Neural cell (in vitro differentiated cells): ENCODE measurements around the gene PCYT2. TPM values are rescaled to one million over a fixed set of nuclear protein-coding genes. Genes with fewer than 3 reads are reported as not detected.

ENCODE experiments used
- H2AFZ ChIP-seq: fragments of 200-600, 300-800 bp; sonication (generic), shearing (Covaris generic); 2 replicates; pipeline ENCODE4 v1.6.0; 2014; ENCODE audit warnings: low read depth, mild to moderate bottlenecking, antibody characterized with exemption, low read length, moderate library complexity
- H3F3A ChIP-seq: fragments of 200-600 bp; shearing (Covaris generic); 2 replicates; pipeline ENCODE4 v1.6.1; 2016; ENCODE audit warnings: mild to moderate bottlenecking, moderate library complexity, mixed read lengths, antibody characterized with exemption, low read length; ENCODE audit not compliant: insufficient read depth, poor library complexity, severe bottlenecking
- H3K27ac ChIP-seq: fragments of 200-600, 300-800 bp; sonication (generic), shearing (Covaris generic); 2 replicates; pipeline ENCODE4 v1.5.1; 2014; ENCODE audit warnings: mild to moderate bottlenecking, low read length, moderate library complexity
- H3K27me3 ChIP-seq: fragments of 300-800, 200-600 bp; sonication (generic), shearing (Covaris generic); 2 replicates; pipeline ENCODE4 v1.6.0; 2014; ENCODE audit warnings: mild to moderate bottlenecking, low read depth, low read length, moderate library complexity; ENCODE audit not compliant: insufficient read depth
- H3K36me3 ChIP-seq: fragments of 300-800, 200-600 bp; sonication (generic), shearing (Covaris generic); 2 replicates; pipeline ENCODE4 v1.5.1; 2014; ENCODE audit warnings: mild to moderate bottlenecking, antibody characterized with exemption, low read length, moderate library complexity; ENCODE audit not compliant: insufficient read depth
- H3K4me2 ChIP-seq: fragments of 300-800, 200-600 bp; sonication (generic), shearing (Covaris generic); 2 replicates; pipeline ENCODE4 v1.6.0; 2014; ENCODE audit warnings: mild to moderate bottlenecking, low read length
- H3K4me3 ChIP-seq: fragments of 300-800, 200-600 bp; sonication (generic), shearing (Covaris generic); 2 replicates; pipeline ENCODE4 v1.5.1; 2014; ENCODE audit warnings: mild to moderate bottlenecking, low read length, moderate library complexity
- H3K79me2 ChIP-seq: fragments of 200-600 bp; shearing (Covaris generic); replicated peaks from 2 replicates; pipeline ENCODE4 v1.6.0; 2014; ENCODE audit warnings: mild to moderate bottlenecking, low read length, moderate library complexity; ENCODE audit not compliant: insufficient read depth
- H3K9ac ChIP-seq: fragments of 300-800, 200-600 bp; sonication (generic), shearing (Covaris generic); 2 replicates; pipeline ENCODE4 v1.6.1; 2016; ENCODE audit warnings: mild to moderate bottlenecking, low read length, mixed read lengths
- H3K9me2 ChIP-seq: fragments of 200-600 bp; shearing (Covaris generic); 2 replicates; pipeline ENCODE4 v1.6.1; 2016; ENCODE audit warnings: mild to moderate bottlenecking, low read length, mixed read lengths; ENCODE audit not compliant: insufficient read depth
- H3K9me3 ChIP-seq: fragments of 200-600, 300-800 bp; sonication (generic), shearing (Covaris generic); 2 replicates; pipeline ENCODE4 v1.6.1; 2016; ENCODE audit warnings: mild to moderate bottlenecking, mixed run types, low read length, moderate library complexity, mixed read lengths
- H4K20me1 ChIP-seq: fragments of 200-600 bp; shearing (Covaris generic); 2 replicates; pipeline ENCODE4 v1.6.1; 2016; ENCODE audit warnings: mild to moderate bottlenecking, mixed run types; ENCODE audit not compliant: insufficient read depth
- EP300 ChIP-seq: fragments of 450-650 bp; conservative IDR thresholded peaks from 2 replicates; pipeline ENCODE4 v1.6.1; 2014; ENCODE audit warnings: antibody characterized with exemption, mild to moderate bottlenecking, moderate library complexity; ENCODE audit not compliant: poor library complexity, severe bottlenecking
- EZH2 ChIP-seq: fragments of 200-600, 300-800 bp; shearing (Covaris generic), sonication (generic); IDR thresholded peaks from 2 replicates; pipeline ENCODE4 v1.6.1; 2014; ENCODE audit warnings: antibody characterized with exemption, low read length, borderline replicate concordance, mild to moderate bottlenecking; ENCODE audit not compliant: insufficient read depth, poor library complexity, severe bottlenecking
- MXI1 ChIP-seq: fragments of 450-650 bp; conservative IDR thresholded peaks from 2 replicates; pipeline ENCODE4 v1.6.1; 2014; ENCODE audit warnings: antibody characterized with exemption, mild to moderate bottlenecking; ENCODE audit not compliant: poor library complexity, severe bottlenecking
- POLR2AphosphoS5 ChIP-seq: IDR thresholded peaks from 2 replicates; pipeline ENCODE4 v1.6.1; 2012
- RAD21 ChIP-seq: fragments of 450-650 bp; conservative IDR thresholded peaks from 2 replicates; pipeline ENCODE4 v1.6.1; 2014; ENCODE audit warnings: antibody characterized with exemption, mild to moderate bottlenecking, moderate library complexity
- SMC3 ChIP-seq: fragments of 450-650 bp; conservative IDR thresholded peaks from 2 replicates; pipeline ENCODE4 v1.6.1; 2014; ENCODE audit warnings: antibody characterized with exemption, mild to moderate bottlenecking, moderate library complexity; ENCODE audit not compliant: poor library complexity
- TAF1 ChIP-seq: IDR thresholded peaks from 2 replicates; pipeline ENCODE4 v1.6.1; 2012; ENCODE audit warnings: low read depth
- polyA plus RNA-seq: library from polyadenylated mRNA; depleted of rRNA; stranded (reverse); fragments of >200 nt; gene quantifications from 2 replicates; pipeline ENCODE4 v1.2.3, GENCODE V29; 2014
- TF ChIP-seq, protein P1 (sequence below): fragments of 450-650 bp; IDR thresholded peaks from 2 replicates; pipeline ENCODE4 v1.5.1; 2014; ENCODE audit warnings: antibody characterized with exemption, mild to moderate bottlenecking, moderate library complexity; ENCODE audit not compliant: poor library complexity, severe bottlenecking
- TF ChIP-seq, protein P2 (sequence below): IDR thresholded peaks from 2 replicates; pipeline ENCODE4 v1.6.1; 2012; ENCODE audit warnings: borderline replicate concordance

Gene PCYT2
- polyA plus RNA-seq, 1 donor from 2014 or later: 35.3 TPM

DNA sequence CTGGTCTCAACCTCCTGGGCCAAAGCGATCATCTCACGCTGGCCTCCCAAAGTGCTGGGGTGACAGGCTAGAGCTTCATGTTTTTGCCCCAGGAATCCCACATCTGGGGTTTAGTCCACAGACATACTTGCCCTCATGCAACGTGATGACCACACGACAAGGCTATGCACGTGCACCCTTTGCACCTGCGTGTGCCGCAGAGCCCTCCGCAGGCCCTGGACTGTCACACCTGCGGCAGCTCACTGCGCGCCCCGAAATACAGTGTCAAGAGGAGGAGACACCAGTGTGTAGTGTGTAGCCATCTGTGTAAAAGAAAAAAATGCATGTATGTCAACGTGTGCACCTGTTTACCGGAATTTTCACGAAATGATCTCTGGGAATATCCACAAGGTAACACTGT is 39.3 kb upstream of the PCYT2 start:
- Histone ChIP-seq H3K9ac (no peak overlapping the region), H3F3A (no peaks in the 10 kb centered on the region), H3K27ac (no peak overlapping the region), H3K4me3 (no peak overlapping the region), H3K4me2 (no peak overlapping the region), H3K9me3 (no peaks in the 10 kb centered on the region), H3K27me3 (no peaks in the 10 kb centered on the region), H3K9me2 (no peaks in the 10 kb centered on the region), H2AFZ (no peak overlapping the region), H4K20me1 (no peaks in the 10 kb centered on the region), H3K79me2 (no peaks in the 10 kb centered on the region), H3K36me3 (no peaks in the 10 kb centered on the region)
- no peak for TF ChIP-seq EZH2
- TF ChIP-seq, protein P1, sequence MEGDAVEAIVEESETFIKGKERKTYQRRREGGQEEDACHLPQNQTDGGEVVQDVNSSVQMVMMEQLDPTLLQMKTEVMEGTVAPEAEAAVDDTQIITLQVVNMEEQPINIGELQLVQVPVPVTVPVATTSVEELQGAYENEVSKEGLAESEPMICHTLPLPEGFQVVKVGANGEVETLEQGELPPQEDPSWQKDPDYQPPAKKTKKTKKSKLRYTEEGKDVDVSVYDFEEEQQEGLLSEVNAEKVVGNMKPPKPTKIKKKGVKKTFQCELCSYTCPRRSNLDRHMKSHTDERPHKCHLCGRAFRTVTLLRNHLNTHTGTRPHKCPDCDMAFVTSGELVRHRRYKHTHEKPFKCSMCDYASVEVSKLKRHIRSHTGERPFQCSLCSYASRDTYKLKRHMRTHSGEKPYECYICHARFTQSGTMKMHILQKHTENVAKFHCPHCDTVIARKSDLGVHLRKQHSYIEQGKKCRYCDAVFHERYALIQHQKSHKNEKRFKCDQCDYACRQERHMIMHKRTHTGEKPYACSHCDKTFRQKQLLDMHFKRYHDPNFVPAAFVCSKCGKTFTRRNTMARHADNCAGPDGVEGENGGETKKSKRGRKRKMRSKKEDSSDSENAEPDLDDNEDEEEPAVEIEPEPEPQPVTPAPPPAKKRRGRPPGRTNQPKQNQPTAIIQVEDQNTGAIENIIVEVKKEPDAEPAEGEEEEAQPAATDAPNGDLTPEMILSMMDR: no peak
- no peak for TF ChIP-seq RAD21
- no peak for TF ChIP-seq EP300
- no peak for TF ChIP-seq TAF1
- TF ChIP-seq, protein P2, sequence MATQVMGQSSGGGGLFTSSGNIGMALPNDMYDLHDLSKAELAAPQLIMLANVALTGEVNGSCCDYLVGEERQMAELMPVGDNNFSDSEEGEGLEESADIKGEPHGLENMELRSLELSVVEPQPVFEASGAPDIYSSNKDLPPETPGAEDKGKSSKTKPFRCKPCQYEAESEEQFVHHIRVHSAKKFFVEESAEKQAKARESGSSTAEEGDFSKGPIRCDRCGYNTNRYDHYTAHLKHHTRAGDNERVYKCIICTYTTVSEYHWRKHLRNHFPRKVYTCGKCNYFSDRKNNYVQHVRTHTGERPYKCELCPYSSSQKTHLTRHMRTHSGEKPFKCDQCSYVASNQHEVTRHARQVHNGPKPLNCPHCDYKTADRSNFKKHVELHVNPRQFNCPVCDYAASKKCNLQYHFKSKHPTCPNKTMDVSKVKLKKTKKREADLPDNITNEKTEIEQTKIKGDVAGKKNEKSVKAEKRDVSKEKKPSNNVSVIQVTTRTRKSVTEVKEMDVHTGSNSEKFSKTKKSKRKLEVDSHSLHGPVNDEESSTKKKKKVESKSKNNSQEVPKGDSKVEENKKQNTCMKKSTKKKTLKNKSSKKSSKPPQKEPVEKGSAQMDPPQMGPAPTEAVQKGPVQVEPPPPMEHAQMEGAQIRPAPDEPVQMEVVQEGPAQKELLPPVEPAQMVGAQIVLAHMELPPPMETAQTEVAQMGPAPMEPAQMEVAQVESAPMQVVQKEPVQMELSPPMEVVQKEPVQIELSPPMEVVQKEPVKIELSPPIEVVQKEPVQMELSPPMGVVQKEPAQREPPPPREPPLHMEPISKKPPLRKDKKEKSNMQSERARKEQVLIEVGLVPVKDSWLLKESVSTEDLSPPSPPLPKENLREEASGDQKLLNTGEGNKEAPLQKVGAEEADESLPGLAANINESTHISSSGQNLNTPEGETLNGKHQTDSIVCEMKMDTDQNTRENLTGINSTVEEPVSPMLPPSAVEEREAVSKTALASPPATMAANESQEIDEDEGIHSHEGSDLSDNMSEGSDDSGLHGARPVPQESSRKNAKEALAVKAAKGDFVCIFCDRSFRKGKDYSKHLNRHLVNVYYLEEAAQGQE: no peak
- no peak for TF ChIP-seq MXI1
- TF ChIP-seq POLR2AphosphoS5: no peak
- TF ChIP-seq SMC3: no peak

DNA sequence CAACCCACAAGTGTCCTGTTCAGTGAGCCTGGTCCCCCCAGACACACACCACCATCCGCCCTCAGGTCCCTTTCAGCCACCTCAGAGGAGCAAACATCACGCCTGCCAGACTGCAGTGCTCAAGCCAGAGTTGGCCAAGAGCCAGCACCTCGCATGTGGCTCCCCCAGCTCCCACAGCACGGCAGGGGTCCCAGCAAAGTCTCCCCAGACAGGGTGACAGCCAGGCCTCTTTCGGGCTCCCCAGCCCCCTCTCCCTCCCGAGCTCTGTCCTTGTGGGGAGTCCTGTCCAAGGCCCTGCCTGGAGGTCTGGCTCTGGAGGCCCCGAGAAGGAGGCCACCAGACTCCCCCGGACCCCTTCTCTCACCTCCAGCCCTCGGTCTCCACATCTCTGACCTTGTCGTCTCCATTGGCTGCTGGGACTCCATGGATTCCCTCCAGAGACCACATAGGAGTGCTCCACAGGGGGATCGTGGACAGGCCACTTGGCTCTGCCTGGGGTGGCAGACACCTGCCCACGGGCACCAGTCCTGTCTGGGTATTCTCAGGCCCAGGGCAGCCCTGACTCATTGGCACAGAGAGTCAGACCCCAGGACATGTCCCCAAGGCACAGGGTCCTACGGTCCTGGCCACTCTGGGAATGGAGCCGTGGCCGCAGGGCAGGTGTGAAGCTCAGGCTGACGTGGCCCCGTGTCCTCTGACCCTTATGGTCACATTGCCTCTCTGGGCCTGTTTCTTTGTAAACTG is 37.6 kb upstream of the PCYT2 start:
- Histone ChIP-seq H2AFZ (no peak overlapping the region), H3K9me3 (no peaks in the 10 kb centered on the region), H3K4me3 (no peak overlapping the region), H3K36me3 (no peaks in the 10 kb centered on the region), H3K4me2 (no peak overlapping the region), H4K20me1 (no peaks in the 10 kb centered on the region), H3K9me2 (no peaks in the 10 kb centered on the region), H3K9ac (no peak overlapping the region), H3K27ac (no peak overlapping the region), H3K27me3 (no peaks in the 10 kb centered on the region), H3K79me2 (no peaks in the 10 kb centered on the region), H3F3A (no peaks in the 10 kb centered on the region)
- TF ChIP-seq RAD21 (no peak), EP300 (no peak), EZH2 (no peak)
